Tibial nerve (tissue), 4 donors: ENCODE measurements around the gene TRUB1. TPM values are rescaled to one million over a fixed set of nuclear protein-coding genes. Genes with fewer than 3 reads are reported as not detected.

Experiments used
- DNase-seq, 2 donors: peaks; one replicate each; pipeline ENCODE4 v3.0.0-alpha.2; 2019; ENCODE audit warnings: low spot score in 2 of 2
- H3K27ac ChIP-seq, 4 donors: fragments of 200-600 bp; sonication (generic) in 3 of 4; one replicate each; pipeline ENCODE4 v1.5.1; 2017 to 2019; ENCODE audit warnings: mild to moderate bottlenecking in 1 of 4
- H3K27me3 ChIP-seq, 2 donors: fragments of 200-600 bp; sonication (generic) in 1 of 2; one replicate each; pipeline versions ENCODE4 v1.5.1 to v1.6.0; 2017 to 2019
- H3K36me3 ChIP-seq, 3 donors: fragments of 200-600 bp; sonication (generic); one replicate each; pipeline ENCODE4 v1.5.1; 2018 to 2019
- H3K4me1 ChIP-seq, 4 donors: fragments of 200-600 bp; sonication (generic) in 3 of 4; one replicate each; pipeline ENCODE4 v1.5.1; 2017 to 2019
- H3K4me3 ChIP-seq, 4 donors: fragments of 200-600 bp; sonication (generic) in 3 of 4; one replicate each; pipeline ENCODE4 v1.5.1; 2017 to 2019; ENCODE audit warnings: mild to moderate bottlenecking in 1 of 4, moderate library complexity in 1 of 4
- H3K9me3 ChIP-seq, 4 donors: fragments of 200-600 bp; sonication (generic) in 3 of 4; one replicate each; pipeline ENCODE4 v1.5.1; 2017 to 2019
- CTCF ChIP-seq, 5 experiments: fragments of 200-600 bp in 3 of 5; fragments of 450-650 bp in 2 of 5; sonication (generic) in 3 of 5; IDR thresholded peaks; one replicate each; pipeline ENCODE4 v1.5.1; 2016 to 2019; ENCODE audit warnings: antibody characterized with exemption in 5 of 5, mild to moderate bottlenecking in 3 of 5, moderate library complexity in 2 of 5
- EP300 ChIP-seq, 2 donors: sonication (generic); formaldehyde crosslinking; IDR thresholded peaks; one replicate each; pipeline ENCODE4 v1.6.1; 2017; ENCODE audit warnings: antibody characterized with exemption in 2 of 2, mild to moderate bottlenecking in 1 of 2
- POLR2A ChIP-seq, 2 donors: fragments of 450-650 bp; IDR thresholded peaks; one replicate each; pipeline ENCODE4 v1.6.1; 2017; ENCODE audit warnings: antibody characterized with exemption in 2 of 2, mild to moderate bottlenecking in 2 of 2, moderate library complexity in 2 of 2
- WGBS, 2 donors: methylation state at CpG; one replicate each; pipeline ENCODE4 v1.1.5; 2018; 5-methylcytosine and 5-hydroxymethylcytosine counted together
- total RNA-seq, 4 donors: library from RNA; depleted of rRNA; stranded (reverse); fragments of >200 nt; gene quantifications; one replicate each; pipeline ENCODE4 v1.1.0, GENCODE V29; 2016

Gene TRUB1
- total RNA-seq, 4 donors from 2014 or later, result 13.8 to 40.4 (median 28.6) TPM

GRCh38 chr10:114916653-114917052 lies 21.3 kb upstream of the TRUB1 start:
- no peaks in the 10 kb centered on the region for H3K27me3 ChIP-seq
- no peak overlapping the region for H3K27ac ChIP-seq
- H3K9me3 ChIP-seq, result no peaks in the 10 kb centered on the region
- no peak for DNase-seq
- WGBS, 2 donors, result 93 to 94% methylated on average over 10 of the region's 10 CpGs
- no peak overlapping the region for H3K4me3 ChIP-seq
- H3K4me1 ChIP-seq, result no peaks in the 10 kb centered on the region
- H3K36me3 ChIP-seq, result no peaks in the 10 kb centered on the region
- TF ChIP-seq EP300 (IDR thresholded peaks at IDR 0.05) (no peak), CTCF (IDR thresholded peaks at IDR 0.05) (no peak), POLR2A (IDR thresholded peaks at IDR 0.05) (no peak)

GRCh38 chr10:114917459-114917858 lies 20.5 kb upstream of the TRUB1 start:
- Histone ChIP-seq H3K4me1 (no peaks in the 10 kb centered on the region), H3K27me3 (no peaks in the 10 kb centered on the region), H3K4me3 (no peak overlapping the region), H3K9me3 (no peaks in the 10 kb centered on the region), H3K27ac (no peak overlapping the region), H3K36me3 (no peaks in the 10 kb centered on the region)
- no peak for TF ChIP-seq EP300 (IDR thresholded peaks at IDR 0.05)
- no peak for TF ChIP-seq POLR2A (IDR thresholded peaks at IDR 0.05)
- no peak for TF ChIP-seq CTCF (IDR thresholded peaks at IDR 0.05)
- DNase-seq, result no peak
- 88 to 91% methylated on average over 1 of the region's 1 CpG for WGBS, 2 donors

- no peak for DNase-seq
- Histone ChIP-seq H3K27ac (no peak overlapping the region), H3K4me3 (no peak overlapping the region), H3K4me1 (no peaks in the 10 kb centered on the region), H3K36me3 (no peaks in the 10 kb centered on the region), H3K9me3 (no peaks in the 10 kb centered on the region), H3K27me3 (no peaks in the 10 kb centered on the region)
- 51 to 56% methylated on average over 3 of the region's 3 CpGs for WGBS, 2 donors
- TF ChIP-seq POLR2A (IDR thresholded peaks at IDR 0.05), result no peak
- TF ChIP-seq EP300 (IDR thresholded peaks at IDR 0.05), result no peak
- TF ChIP-seq CTCF (IDR thresholded peaks at IDR 0.05), result no peak
Measured at GRCh38 chr10:114917927-114918672, 19.9 kb upstream of the TRUB1 start.

GRCh38 chr10:114920459-114920858 lies 17.5 kb upstream of the TRUB1 start:
- Histone ChIP-seq H3K36me3 (no peaks in the 10 kb centered on the region), H3K27ac (no peak overlapping the region), H3K4me1 (no peaks in the 10 kb centered on the region), H3K27me3 (no peaks in the 10 kb centered on the region), H3K4me3 (no peak overlapping the region), H3K9me3 (no peaks in the 10 kb centered on the region)
- WGBS, 2 donors, result 79 to 83% methylated on average over 1 of the region's 1 CpG
- no peak for DNase-seq
- TF ChIP-seq POLR2A (IDR thresholded peaks at IDR 0.05) (no peak), CTCF (IDR thresholded peaks at IDR 0.05) (no peak), EP300 (IDR thresholded peaks at IDR 0.05) (no peak)

GRCh38 chr10:114922003-114922402 lies 16.0 kb upstream of the TRUB1 start:
- Histone ChIP-seq H3K27me3 (no peaks in the 10 kb centered on the region), H3K4me3 (no peak overlapping the region), H3K4me1 (no peaks in the 10 kb centered on the region), H3K36me3 (no peaks in the 10 kb centered on the region), H3K9me3 (no peaks in the 10 kb centered on the region), H3K27ac (no peak overlapping the region)
- TF ChIP-seq EP300 (IDR thresholded peaks at IDR 0.05), result no peak
- TF ChIP-seq CTCF (IDR thresholded peaks at IDR 0.05), result no peak
- TF ChIP-seq POLR2A (IDR thresholded peaks at IDR 0.05), result no peak
- no peak for DNase-seq
- 43 to 51% methylated on average over 4 of the region's 4 CpGs for whole genome bisulfite sequencing, 2 donors
